Mucosa of descending colon (tissue), 3 donors: ENCODE measurements around the gene ADAMTSL1. TPM values are rescaled to one million over a fixed set of nuclear protein-coding genes. Genes with fewer than 3 reads are reported as not detected.

ENCODE experiments used
- ATAC-seq: fragments of 200-7000 bp; cut with Tn5 transposase; one replicate; pipeline ENCODE4 v1.9.1; 2020; ENCODE audit warnings: mild to moderate bottlenecking, moderate library complexity
- DNase-seq, 3 donors: peaks; one replicate each; pipeline ENCODE4 v3.0.0-alpha.2; 2020
- H3K36me3 ChIP-seq: fragments of 200-600 bp; one replicate; pipeline ENCODE4 v1.8.0; 2021; ENCODE audit warnings: low read depth, mild to moderate bottlenecking
- H3K4me1 ChIP-seq: fragments of 200-600 bp; one replicate; pipeline ENCODE4 v1.8.0; 2021; ENCODE audit warnings: low read depth, mild to moderate bottlenecking
- H3K4me3 ChIP-seq: fragments of 200-600 bp; one replicate; pipeline ENCODE4 v1.8.0; 2021; ENCODE audit warnings: mild to moderate bottlenecking
- H3K9me3 ChIP-seq: fragments of 200-600 bp; one replicate; pipeline ENCODE4 v1.8.0; 2021; ENCODE audit warnings: mild to moderate bottlenecking
- intact Hi-C, 2 donors: fragments of 100-400 bp; cut with DNase I in 1 of 2; cut with micrococcal nuclease in 1 of 2; formaldehyde crosslinking; loops; one replicate each; pipeline versions ENCODE4 v1.11.0 to v1.11.1; 2022; cut with DNase I, micrococcal nuclease
- microRNA-seq: library from miRNA; unstranded; fragments of <30 nt; microRNA quantifications from one replicate; pipeline ENCODE4, GENCODE V29; 2019
- total RNA-seq, 3 donors: library from RNA; stranded (reverse); fragmentation: NEBNext Ultra II Directional in 2 of 3; extraction: Animal tissue kit (Norgen Biotek cat#: 25700) in 2 of 3; gene quantifications; one replicate each; pipeline versions ENCODE4 v1.2.1 to v1.2.4, GENCODE V29; 2021 to 2023
- TF ChIP-seq, protein P1 (sequence below): fragments of 200-600 bp; IDR thresholded peaks from one replicate; pipeline ENCODE4 v1.8.0; 2022; ENCODE audit warnings: antibody characterized with exemption, mild to moderate bottlenecking
- donor health status: DM: no; HTN: no; CAD: no; lungs with moderate emphysema.
- donor health status: DM: no; HTN: no; CAD: no.
- donor health status: DM: no; HTN: yes; CAD: no.

Gene ADAMTSL1
- total RNA-seq, 3 donors from 2014 or later: 10.1 to 32.1 (median 22.6) TPM

- intact Hi-C loops: no loop called here
- TF ChIP-seq, protein P1, sequence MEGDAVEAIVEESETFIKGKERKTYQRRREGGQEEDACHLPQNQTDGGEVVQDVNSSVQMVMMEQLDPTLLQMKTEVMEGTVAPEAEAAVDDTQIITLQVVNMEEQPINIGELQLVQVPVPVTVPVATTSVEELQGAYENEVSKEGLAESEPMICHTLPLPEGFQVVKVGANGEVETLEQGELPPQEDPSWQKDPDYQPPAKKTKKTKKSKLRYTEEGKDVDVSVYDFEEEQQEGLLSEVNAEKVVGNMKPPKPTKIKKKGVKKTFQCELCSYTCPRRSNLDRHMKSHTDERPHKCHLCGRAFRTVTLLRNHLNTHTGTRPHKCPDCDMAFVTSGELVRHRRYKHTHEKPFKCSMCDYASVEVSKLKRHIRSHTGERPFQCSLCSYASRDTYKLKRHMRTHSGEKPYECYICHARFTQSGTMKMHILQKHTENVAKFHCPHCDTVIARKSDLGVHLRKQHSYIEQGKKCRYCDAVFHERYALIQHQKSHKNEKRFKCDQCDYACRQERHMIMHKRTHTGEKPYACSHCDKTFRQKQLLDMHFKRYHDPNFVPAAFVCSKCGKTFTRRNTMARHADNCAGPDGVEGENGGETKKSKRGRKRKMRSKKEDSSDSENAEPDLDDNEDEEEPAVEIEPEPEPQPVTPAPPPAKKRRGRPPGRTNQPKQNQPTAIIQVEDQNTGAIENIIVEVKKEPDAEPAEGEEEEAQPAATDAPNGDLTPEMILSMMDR: no peak
- Histone ChIP-seq H3K9me3 (no peaks in the 10 kb centered on the region), H3K4me1 (no peaks in the 10 kb centered on the region), H3K36me3 (no peaks in the 10 kb centered on the region), H3K4me3 (no peak overlapping the region)
- ATAC-seq (no peak), DNase-seq (no peak)
These were observed 467.2 kb downstream of the ADAMTSL1 start for GRCh38 chr9:18941060-18941740.

DNA sequence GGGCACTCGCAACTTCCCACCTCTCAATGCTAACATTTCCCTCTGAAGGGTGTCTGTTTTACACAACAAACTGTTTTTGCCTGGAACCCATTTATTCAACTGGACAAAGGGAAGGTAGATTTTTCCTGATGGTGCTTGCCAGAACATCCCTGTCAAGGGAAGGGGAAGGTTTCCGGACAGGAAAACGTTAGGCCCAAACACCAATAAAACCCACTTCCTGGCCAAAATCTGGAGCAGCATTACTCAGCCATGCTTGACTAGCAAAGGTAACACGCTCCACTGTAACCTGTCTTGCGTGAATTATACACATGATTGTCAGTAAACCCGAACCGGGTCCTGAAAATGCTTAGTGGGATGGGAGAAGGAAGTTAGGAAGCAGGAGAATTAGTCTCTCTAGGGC, 468.8 kb downstream of the ADAMTSL1 start:
- DNase-seq (no peak), ATAC-seq (no peak)
- intact Hi-C loops: no loop called here
- Histone ChIP-seq H3K9me3 (no peaks in the 10 kb centered on the region), H3K4me3 (no peak overlapping the region), H3K4me1 (no peaks in the 10 kb centered on the region), H3K36me3 (no peaks in the 10 kb centered on the region)
- TF ChIP-seq, protein P1: no peak

- intact Hi-C loops: no loop called here
- H3K4me3 ChIP-seq: no peak overlapping the region
- DNase-seq (no peak), ATAC-seq (no peak)
- TF ChIP-seq, protein P1: no peak
- H3K9me3 ChIP-seq: no peaks in the 10 kb centered on the region
- no peaks in the 10 kb centered on the region for H3K36me3 ChIP-seq
- H3K4me1 ChIP-seq: no peaks in the 10 kb centered on the region
These were observed 474.0 kb downstream of the ADAMTSL1 start for GRCh38 chr9:18947892-18948339.

GRCh38 chr9:18951936-18952335, 478.0 kb downstream of the ADAMTSL1 start:
- DNase-seq (no peak), ATAC-seq (no peak)
- no peak overlapping the region for H3K4me3 ChIP-seq
- no peaks in the 10 kb centered on the region for H3K9me3 ChIP-seq
- TF ChIP-seq, protein P1: no peak
- intact Hi-C loops: no loop called here
- no peaks in the 10 kb centered on the region for H3K4me1 ChIP-seq
- H3K36me3 ChIP-seq: no peaks in the 10 kb centered on the region

DNA sequence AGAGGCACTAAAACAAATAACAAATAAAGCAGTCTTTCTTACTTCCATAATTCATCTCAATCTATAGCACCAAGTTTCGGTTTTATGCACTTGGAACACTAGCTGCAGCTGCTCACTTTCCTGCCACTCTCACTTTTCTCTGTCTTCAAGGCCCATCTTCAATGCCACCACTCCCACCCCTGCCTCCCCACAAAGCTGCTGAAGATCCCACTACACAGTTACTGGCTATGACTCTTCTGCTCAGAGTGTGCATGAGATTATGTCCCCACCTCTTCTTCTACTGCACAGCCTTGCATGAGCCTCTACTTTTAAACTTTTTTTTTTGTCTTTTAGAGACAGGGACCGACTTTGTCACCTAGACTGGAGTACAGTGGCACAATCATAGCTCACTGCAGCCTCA, 481.7 kb downstream of the ADAMTSL1 start:
- ATAC-seq (no peak), DNase-seq (no peak)
- Histone ChIP-seq H3K4me3 (no peak overlapping the region), H3K4me1 (no peaks in the 10 kb centered on the region), H3K36me3 (no peaks in the 10 kb centered on the region), H3K9me3 (no peaks in the 10 kb centered on the region)
- TF ChIP-seq, protein P1: no peak
- intact Hi-C loops: no loop called here

Small RNA genes lying within 50 kb of the gene (microRNA-seq; reads per million reads assigned to microRNA genes)
- 0.93 reads per million for gene MIR3152
